Transverse colon (tissue), 4 donors: ENCODE results near the gene RABGEF1. TPM values are rescaled to one million over a fixed set of nuclear protein-coding genes. Genes with fewer than 3 reads are reported as not detected.
"Not testable (repeated sequence)": the region's sequence is repeated elsewhere in the genome, so short reads cannot be mapped to it uniquely, and the experiment has no call there.

Experiments
- DNase-seq: peaks from one replicate; pipeline ENCODE4 v3.0.0-alpha.2; 2019
- H3K27ac ChIP-seq, 4 donors: fragments of 200-600 bp; sonication (generic); 2 replicates each; pipeline ENCODE4 v1.5.1; 2016 to 2018; ENCODE audit warnings: inconsistent platforms in 4 of 4
- H3K27me3 ChIP-seq: fragments of 200-600 bp; sonication (generic); 2 replicates; pipeline ENCODE4 v1.5.1; 2017; ENCODE audit warnings: inconsistent platforms
- H3K36me3 ChIP-seq, 4 donors: fragments of 200-600 bp; sonication (generic); 2 replicates each; pipeline ENCODE4 v1.5.1; 2017 to 2019; ENCODE audit warnings: inconsistent platforms in 4 of 4
- H3K4me1 ChIP-seq, 4 donors: fragments of 200-600 bp; sonication (generic); 2 replicates each; pipeline ENCODE4 v1.5.1; 2017 to 2020; ENCODE audit warnings: inconsistent platforms in 4 of 4
- H3K4me3 ChIP-seq, 4 donors: fragments of 200-600 bp; sonication (generic); 1 replicate in 1 of 4; 2 replicates in 3 of 4; pipeline versions ENCODE4 v1.5.1 to v1.6.1; 2017 to 2019; ENCODE audit warnings: inconsistent platforms in 4 of 4
- H3K9me3 ChIP-seq, 2 donors: fragments of 200-600 bp; sonication (generic); 2 replicates each; pipeline ENCODE4 v1.5.1; 2017 to 2019; ENCODE audit warnings: inconsistent platforms in 2 of 2
- CTCF ChIP-seq, 5 experiments: fragments of 200-600 bp in 3 of 5; fragments of 450-650 bp in 2 of 5; sonication (generic) in 3 of 5; IDR thresholded peaks; 1 replicate in 2 of 5; 2 replicates in 3 of 5; pipeline ENCODE4 v1.5.1; 2016 to 2017; ENCODE audit warnings: antibody characterized with exemption in 5 of 5, inconsistent platforms in 3 of 5, mild to moderate bottlenecking in 2 of 5, moderate library complexity in 1 of 5
- EP300 ChIP-seq: sonication (generic); formaldehyde crosslinking; IDR thresholded peaks from one replicate; pipeline ENCODE4 v1.6.1; 2017; ENCODE audit warnings: antibody characterized with exemption, low read depth
- POLR2A ChIP-seq: fragments of 450-650 bp; IDR thresholded peaks from one replicate; pipeline ENCODE4 v1.6.1; 2016; ENCODE audit warnings: antibody characterized with exemption, mild to moderate bottlenecking, moderate library complexity
- POLR2AphosphoS5 ChIP-seq, 3 donors: sonication (generic); formaldehyde crosslinking; IDR thresholded peaks; one replicate each; pipeline ENCODE4 v1.6.1; 2016; ENCODE audit warnings: antibody characterized with exemption in 3 of 3
- WGBS, 2 donors: methylation state at CpG; one replicate each; pipeline ENCODE4 v1.1.5; 2018; ENCODE audit warnings: low coverage in 1 of 2; 5-methylcytosine and 5-hydroxymethylcytosine counted together
- in situ Hi-C, 4 donors: fragments of 200-750 bp; cut with MboI; loops; one replicate each; pipeline versions ENCODE4 v1.15.0 to v1.15.1; 2017; ENCODE audit warnings: low sequenced_read_pairs in 3 of 4, low pct_ligation_motif_present in 1 of 4, low pct_unique_long_range_greater_than_20kb in 1 of 4
- intact Hi-C: fragments of 100-400 bp; cut with DNase I; formaldehyde crosslinking; loops from one replicate; pipeline ENCODE4 v1.15.1; 2023; ENCODE audit warnings: low total_unique reads
- total RNA-seq, 4 donors: library from RNA; depleted of rRNA; stranded (reverse); fragments of >200 nt; gene quantifications; one replicate each; pipeline ENCODE4 v1.1.0, GENCODE V29; 2016

Gene RABGEF1
- total RNA-seq, 4 donors from 2014 or later, result 12.7 to 32.9 (median 30.4) TPM

GRCh38 chr7:66810716-66811115 is 70.2 kb downstream of the RABGEF1 start:
- Histone ChIP-seq H3K27ac (no peak overlapping the region), H3K36me3 (peaks cover 0 to 56% (median 24%) of the 10 kb centered on the region in 4 donors), H3K4me1 (no peaks in the 10 kb centered on the region), H3K27me3 (no peaks in the 10 kb centered on the region), H3K4me3 (no peak overlapping the region), H3K9me3 (no peaks in the 10 kb centered on the region)
- in situ Hi-C loops, result no loop called here
- WGBS, 2 donors, result 91 to 94% methylated on average over 5 of the region's 5 CpGs
- intact Hi-C loops, result no loop called here
- TF ChIP-seq POLR2A (no peak), CTCF (IDR thresholded peaks at IDR 0.05) (no peak), POLR2AphosphoS5 (IDR thresholded peaks at IDR 0.05) (no peak), EP300 (no peak)
- DNase-seq, result no peak

DNA sequence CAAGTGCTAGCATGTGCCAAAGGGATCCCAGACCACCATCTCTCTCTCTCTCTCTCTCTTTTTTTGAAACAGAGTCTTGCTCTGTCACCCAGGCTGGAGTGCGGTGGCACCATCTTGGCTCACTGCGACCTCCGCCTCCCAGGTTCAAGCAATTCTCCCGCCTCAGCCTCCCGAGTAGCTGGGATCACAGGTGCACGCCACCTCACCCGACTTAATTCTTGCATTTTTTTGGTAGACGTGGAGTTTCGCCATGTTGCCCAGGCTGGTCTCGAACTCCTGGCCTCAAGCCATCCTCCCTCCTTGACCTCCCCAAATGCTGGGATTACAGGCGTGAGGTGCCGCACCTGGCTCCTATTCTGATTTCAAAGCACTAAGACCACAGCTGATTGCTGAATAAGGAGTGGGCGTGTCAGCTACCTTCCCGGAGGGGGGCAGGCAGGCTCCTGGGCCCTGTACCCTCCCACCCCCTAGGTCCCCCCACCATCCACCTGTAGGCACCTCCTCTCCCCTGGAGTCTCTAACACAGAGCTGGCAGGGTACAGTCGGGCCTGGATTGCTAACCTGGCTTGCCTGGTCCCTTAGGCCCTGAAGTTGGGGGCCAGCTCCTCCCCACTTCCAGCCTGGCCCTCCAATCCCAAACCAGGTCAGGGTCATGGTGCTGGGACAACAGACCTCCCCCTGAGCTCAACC is 74.8 kb downstream of the RABGEF1 start:
- H3K27ac ChIP-seq, DNase-seq, H3K27me3 ChIP-seq, intact Hi-C loops, H3K9me3 ChIP-seq, H3K4me1 ChIP-seq, in situ Hi-C loops, H3K4me3 ChIP-seq: not testable (repeated sequence)
- H3K36me3 ChIP-seq, result peaks cover 0 to 12% (median 6%) of the 10 kb centered on the region in 4 donors
- WGBS, 2 donors, result 95 to 100% methylated on average over 2 to 15 of the region's 15 CpGs

- H3K4me1 ChIP-seq, result no peaks in the 10 kb centered on the region
- no peak overlapping the region for H3K4me3 ChIP-seq
- intact Hi-C loops (no loop called here), in situ Hi-C loops (no loop called here)
- H3K27me3 ChIP-seq, result no peaks in the 10 kb centered on the region
- WGBS, 2 donors, result 92% methylated on average over 7 of the region's 7 CpGs; no CpG with 5 or more reads in 1 of the 2 donors
- no peak overlapping the region for H3K27ac ChIP-seq
- no peak for DNase-seq
- H3K36me3 ChIP-seq, result peaks cover 0 to 7% (median 3%) of the 10 kb centered on the region in 4 donors
- H3K9me3 ChIP-seq, result no peaks in the 10 kb centered on the region
- TF ChIP-seq POLR2AphosphoS5 (IDR thresholded peaks at IDR 0.05) (no peak), POLR2A (no peak), EP300 (no peak), CTCF (IDR thresholded peaks at IDR 0.05) (no peak)
These were observed 75.4 kb downstream of the RABGEF1 start for GRCh38 chr7:66815951-66816350.

- H3K27me3 ChIP-seq, H3K36me3 ChIP-seq, in situ Hi-C loops, H3K27ac ChIP-seq, H3K9me3 ChIP-seq, intact Hi-C loops, H3K4me3 ChIP-seq, H3K4me1 ChIP-seq, DNase-seq: not testable (repeated sequence)
- WGBS, 2 donors, result 61 to 85% methylated on average over 2 to 7 of the region's 7 CpGs
These were observed 76.1 kb downstream of the RABGEF1 start for GRCh38 chr7:66816658-66817057.

DNA sequence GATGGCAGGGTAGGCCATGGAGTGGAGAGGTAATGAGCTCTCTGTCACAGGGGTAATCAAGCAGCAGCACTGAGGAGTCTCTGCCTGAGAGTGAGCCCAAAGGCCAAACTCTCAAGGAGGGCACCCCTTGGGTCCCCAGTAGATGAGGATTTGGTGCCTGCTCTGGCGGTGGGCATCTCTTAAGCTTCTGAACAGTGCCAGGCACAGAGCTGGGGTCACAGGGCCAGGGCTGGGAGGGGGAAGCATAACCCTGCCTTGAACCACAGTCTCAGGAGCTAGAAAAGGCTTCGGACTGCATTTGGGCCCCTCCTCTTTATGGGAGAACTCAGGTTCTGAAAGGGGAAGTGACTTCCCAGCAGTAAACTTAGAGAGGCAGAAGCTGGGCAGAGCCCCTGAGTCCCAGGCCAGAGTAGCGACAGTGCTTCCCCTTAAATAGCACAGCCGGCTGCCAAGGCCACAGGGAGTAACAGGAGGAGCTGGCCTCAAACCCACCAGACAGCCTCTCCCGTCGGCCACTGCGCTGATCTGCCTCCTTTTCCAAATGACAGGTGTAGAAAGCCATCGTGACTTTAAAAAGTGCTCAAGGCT is 76.8 kb downstream of the RABGEF1 start:
- DNase-seq, intact Hi-C loops: not testable (repeated sequence)

DNA sequence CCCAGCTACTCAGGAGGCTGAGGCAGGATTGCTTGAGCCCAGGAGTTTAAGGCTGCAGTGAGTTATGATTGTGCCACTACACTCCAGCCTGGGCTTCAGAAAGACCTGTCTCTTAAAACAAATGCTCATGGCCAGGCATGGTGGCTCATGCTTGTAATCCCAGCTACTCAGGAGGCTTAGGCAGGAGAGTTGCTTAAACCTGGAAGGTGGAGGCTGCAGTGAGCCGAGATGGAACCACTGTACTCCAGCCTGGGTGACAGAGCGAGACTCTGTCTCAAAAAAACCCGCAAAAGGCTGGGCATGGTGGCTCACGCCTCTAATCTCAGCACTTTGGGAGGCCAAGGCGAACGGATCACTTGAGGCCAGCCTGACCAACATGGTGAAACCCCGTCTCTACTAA is 77.4 kb downstream of the RABGEF1 start:
- 84% methylated on average over 7 of the region's 7 CpGs; no CpG with 5 or more reads in 1 of the 2 donors for WGBS, 2 donors
- in situ Hi-C loops, result not testable (repeated sequence)

More for the DNA sequence above, 76.8 kb downstream of the RABGEF1 start:
- H3K27ac ChIP-seq, H3K9me3 ChIP-seq, H3K27me3 ChIP-seq, H3K4me1 ChIP-seq, in situ Hi-C loops, H3K4me3 ChIP-seq, H3K36me3 ChIP-seq: not testable (repeated sequence)
- WGBS, 2 donors, result 59% methylated on average over 6 of the region's 8 CpGs; no CpG with 5 or more reads in 1 of the 2 donors

More for the DNA sequence above, 77.4 kb downstream of the RABGEF1 start:
- H3K4me1 ChIP-seq, H3K27ac ChIP-seq, intact Hi-C loops, DNase-seq, H3K36me3 ChIP-seq, H3K27me3 ChIP-seq, H3K9me3 ChIP-seq, H3K4me3 ChIP-seq: not testable (repeated sequence)
